ENCODE results near the gene IL9. TPM values are rescaled to one million over a fixed set of nuclear protein-coding genes. Genes with fewer than 3 reads are reported as not detected.

Gene IL9
- not detected in 2 replicates for total RNA-seq
- not detected in 2 replicates for polyA plus RNA-seq

DNA sequence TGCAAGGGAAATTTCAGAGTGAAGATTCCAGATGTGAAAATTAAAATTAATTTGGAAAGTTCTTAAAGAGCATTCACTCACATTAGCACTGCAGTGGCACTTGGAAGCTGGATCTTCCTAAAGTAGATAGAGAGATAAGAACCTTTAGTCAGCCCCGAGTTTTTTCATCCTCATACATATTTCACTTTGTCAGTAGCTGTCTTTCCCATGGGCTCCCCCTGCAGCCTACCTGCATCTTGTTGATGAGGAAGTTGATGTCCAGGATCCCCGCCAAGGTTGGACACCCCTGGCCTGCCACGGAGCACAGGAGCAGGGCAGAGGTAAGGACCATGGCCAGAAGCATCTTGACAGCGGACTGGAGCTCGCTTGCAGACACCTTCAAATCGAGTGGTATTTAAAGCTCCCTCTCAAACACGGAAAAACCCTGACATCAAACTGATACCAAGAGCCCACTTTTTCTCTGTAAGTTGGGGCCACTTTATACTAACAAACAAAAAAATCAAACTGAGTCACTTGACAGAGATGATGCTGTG lies at the start of gene IL9:
IL9 (minus strand) TSS at position 368 of the 533 bp plus-strand sequence; CDS start at position 343, 25 bp downstream.
- WGBS (ENCODE audit: low lambda C conversion rate, missing lambda C conversion rate) = 55% methylated on average over 7 of the region's 7 CpGs
- no peaks in the 10 kb centered on the region for H3K4me1 ChIP-seq (ENCODE audit: insufficient read depth)
- no peaks in the 10 kb centered on the region for H3K79me2 ChIP-seq
- H3K4me3 ChIP-seq = no peak within 1 kb of the TSS
- H3K4me2 ChIP-seq = no peak within 1 kb of the TSS
- no peaks in the 10 kb centered on the region for H3K9me3 ChIP-seq (ENCODE audit: low read depth)
- no peaks in the 10 kb centered on the region for H3K9me2 ChIP-seq (replicated peaks; ENCODE audit: insufficient read depth)
- H4K20me1 ChIP-seq (ENCODE audit: insufficient read depth, poor library complexity, severe bottlenecking) = no peaks in the 10 kb centered on the region
- H3K27me3 ChIP-seq = peaks cover 25% of the 10 kb centered on the region
- no peak for DNase-seq (ENCODE audit: low spot score)
- no peaks in the 10 kb centered on the region for H3K36me3 ChIP-seq (replicated peaks; ENCODE audit: insufficient read depth, low read depth)
- no peak within 1 kb of the TSS for H2AFZ ChIP-seq
- TF ChIP-seq EZH2 (IDR thresholded peaks at IDR 0.05; ENCODE audit: borderline replicate concordance) = no peak
- TF ChIP-seq, protein P1, sequence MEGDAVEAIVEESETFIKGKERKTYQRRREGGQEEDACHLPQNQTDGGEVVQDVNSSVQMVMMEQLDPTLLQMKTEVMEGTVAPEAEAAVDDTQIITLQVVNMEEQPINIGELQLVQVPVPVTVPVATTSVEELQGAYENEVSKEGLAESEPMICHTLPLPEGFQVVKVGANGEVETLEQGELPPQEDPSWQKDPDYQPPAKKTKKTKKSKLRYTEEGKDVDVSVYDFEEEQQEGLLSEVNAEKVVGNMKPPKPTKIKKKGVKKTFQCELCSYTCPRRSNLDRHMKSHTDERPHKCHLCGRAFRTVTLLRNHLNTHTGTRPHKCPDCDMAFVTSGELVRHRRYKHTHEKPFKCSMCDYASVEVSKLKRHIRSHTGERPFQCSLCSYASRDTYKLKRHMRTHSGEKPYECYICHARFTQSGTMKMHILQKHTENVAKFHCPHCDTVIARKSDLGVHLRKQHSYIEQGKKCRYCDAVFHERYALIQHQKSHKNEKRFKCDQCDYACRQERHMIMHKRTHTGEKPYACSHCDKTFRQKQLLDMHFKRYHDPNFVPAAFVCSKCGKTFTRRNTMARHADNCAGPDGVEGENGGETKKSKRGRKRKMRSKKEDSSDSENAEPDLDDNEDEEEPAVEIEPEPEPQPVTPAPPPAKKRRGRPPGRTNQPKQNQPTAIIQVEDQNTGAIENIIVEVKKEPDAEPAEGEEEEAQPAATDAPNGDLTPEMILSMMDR (IDR thresholded peaks at IDR 0.05; ENCODE audit: poor library complexity) = no peak
- TF ChIP-seq EZH2phosphoT487 (IDR thresholded peaks at IDR 0.05; ENCODE audit: low read depth, severe bottlenecking, unreplicated experiment) = no peak
- H3K27ac ChIP-seq = no peak within 1 kb of the TSS

- H3K4me2 ChIP-seq = no peak overlapping the region
- no peaks in the 10 kb centered on the region for H3K36me3 ChIP-seq (replicated peaks; ENCODE audit: insufficient read depth, low read depth)
- no peaks in the 10 kb centered on the region for H4K20me1 ChIP-seq (ENCODE audit: insufficient read depth, poor library complexity, severe bottlenecking)
- 1% methylated on average over 3 of the region's 3 CpGs for WGBS (ENCODE audit: low lambda C conversion rate, missing lambda C conversion rate)
- H3K9me2 ChIP-seq (replicated peaks; ENCODE audit: insufficient read depth) = no peaks in the 10 kb centered on the region
- no peaks in the 10 kb centered on the region for H3K27me3 ChIP-seq
- H3K4me3 ChIP-seq = no peak overlapping the region
- H3K4me1 ChIP-seq (ENCODE audit: insufficient read depth) = no peaks in the 10 kb centered on the region
- H3K9me3 ChIP-seq (ENCODE audit: low read depth) = no peaks in the 10 kb centered on the region
- no peak overlapping the region for H2AFZ ChIP-seq
- TF ChIP-seq EZH2phosphoT487 (IDR thresholded peaks at IDR 0.05; ENCODE audit: low read depth, severe bottlenecking, unreplicated experiment) = no peak
- no peak for TF ChIP-seq EZH2 (IDR thresholded peaks at IDR 0.05; ENCODE audit: borderline replicate concordance)
- TF ChIP-seq, protein P1 (IDR thresholded peaks at IDR 0.05; ENCODE audit: poor library complexity) = peak; percentile 86
- no peak overlapping the region for H3K27ac ChIP-seq
- peak; percentile 91 for DNase-seq (ENCODE audit: low spot score)
- H3K79me2 ChIP-seq = no peaks in the 10 kb centered on the region
Observed at GRCh38 chr5:135944967-135945560, 49.4 kb upstream of the IL9 start.

DNA sequence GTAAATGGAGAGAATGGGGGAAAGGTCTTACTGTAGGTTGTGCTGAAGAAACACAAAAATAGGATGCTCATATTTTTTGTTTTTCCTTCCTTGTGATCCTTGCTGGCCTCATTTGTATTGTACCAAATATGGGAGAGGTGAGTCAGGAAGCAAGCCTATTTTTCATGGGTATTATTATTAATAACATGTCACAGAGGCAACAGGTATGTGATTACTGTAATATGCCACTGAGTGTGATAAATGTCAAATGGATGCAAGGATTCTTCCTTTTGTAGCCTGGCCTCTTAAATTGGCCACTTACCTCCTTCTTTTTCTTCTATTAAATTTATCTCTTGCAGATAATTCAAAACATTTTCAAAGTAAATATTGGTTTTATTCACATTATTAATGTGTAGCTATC lies 48.9 kb upstream of the IL9 start:
- Histone ChIP-seq H3K4me2 (no peak overlapping the region), H4K20me1 (ENCODE audit: insufficient read depth, poor library complexity, severe bottlenecking) (no peaks in the 10 kb centered on the region), H3K27ac (no peak overlapping the region), H2AFZ (no peak overlapping the region), H3K4me3 (no peak overlapping the region), H3K27me3 (no peaks in the 10 kb centered on the region), H3K4me1 (ENCODE audit: insufficient read depth) (no peaks in the 10 kb centered on the region), H3K36me3 (replicated peaks; ENCODE audit: insufficient read depth, low read depth) (no peaks in the 10 kb centered on the region), H3K79me2 (no peaks in the 10 kb centered on the region), H3K9me3 (ENCODE audit: low read depth) (no peaks in the 10 kb centered on the region), H3K9me2 (replicated peaks; ENCODE audit: insufficient read depth) (no peaks in the 10 kb centered on the region)
- no peak for DNase-seq (ENCODE audit: low spot score)
- no peak for TF ChIP-seq EZH2phosphoT487 (IDR thresholded peaks at IDR 0.05; ENCODE audit: low read depth, severe bottlenecking, unreplicated experiment)
- no peak for TF ChIP-seq EZH2 (IDR thresholded peaks at IDR 0.05; ENCODE audit: borderline replicate concordance)
- TF ChIP-seq, protein P1 (IDR thresholded peaks at IDR 0.05; ENCODE audit: poor library complexity) = no peak

All from hepatocyte (in vitro differentiated cells).